Gastroesophageal sphincter (tissue), 4 donors: ENCODE data around the gene C14orf180. TPM values are rescaled to one million over a fixed set of nuclear protein-coding genes. Genes with fewer than 3 reads are reported as not detected.

ENCODE experiments used
- ATAC-seq: fragments of 150-250 bp; one replicate; pipeline ENCODE4 v1.9.1; 2016; ENCODE audit warnings: mild to moderate bottlenecking, moderate library complexity
- H3K27ac ChIP-seq, 4 donors: fragments of 200-600 bp; sonication (generic) in 3 of 4; 1 replicate in 3 of 4; 2 replicates in 1 of 4; pipeline ENCODE4 v1.5.1; 2016 to 2019
- H3K27me3 ChIP-seq: fragments of 200-600 bp; sonication (generic); one replicate; pipeline ENCODE4 v1.5.1; 2019
- H3K36me3 ChIP-seq, 2 donors: fragments of 200-600 bp; sonication (generic); one replicate each; pipeline ENCODE4 v1.5.1; 2019; ENCODE audit warnings: control low read depth in 1 of 2
- H3K4me1 ChIP-seq, 3 donors: fragments of 200-600 bp; sonication (generic); 1 replicate in 2 of 3; 2 replicates in 1 of 3; pipeline ENCODE4 v1.5.1; 2016 to 2019; ENCODE audit warnings: control low read depth in 2 of 3
- H3K4me3 ChIP-seq, 2 donors: fragments of 200-600 bp; sonication (generic); one replicate each; pipeline ENCODE4 v1.5.1; 2019; ENCODE audit warnings: mild to moderate bottlenecking in 1 of 2, moderate library complexity in 1 of 2
- H3K9me3 ChIP-seq, 3 donors: fragments of 200-600 bp; sonication (generic); one replicate each; pipeline ENCODE4 v1.5.1; 2017 to 2019; ENCODE audit warnings: control low read depth in 2 of 3
- CTCF ChIP-seq, 4 experiments: fragments of 200-600 bp in 2 of 4; fragments of 450-650 bp in 2 of 4; sonication (generic) in 1 of 4; IDR thresholded peaks; one replicate each; pipeline ENCODE4 v1.5.1; 2017 to 2019; ENCODE audit warnings: antibody characterized with exemption in 4 of 4, mild to moderate bottlenecking in 2 of 4, moderate library complexity in 2 of 4
- EP300 ChIP-seq: sonication (generic); formaldehyde crosslinking; IDR thresholded peaks from one replicate; pipeline ENCODE4 v1.6.1; 2017; ENCODE audit warnings: antibody characterized with exemption, mild to moderate bottlenecking
- POLR2A ChIP-seq, 2 donors: fragments of 450-650 bp; IDR thresholded peaks; one replicate each; pipeline ENCODE4 v1.6.1; 2017; ENCODE audit warnings: antibody characterized with exemption in 2 of 2, mild to moderate bottlenecking in 2 of 2, moderate library complexity in 1 of 2
- POLR2AphosphoS5 ChIP-seq: sonication (generic); formaldehyde crosslinking; IDR thresholded peaks from one replicate; pipeline ENCODE4 v1.6.1; 2017; ENCODE audit warnings: antibody characterized with exemption
- WGBS, 2 donors: methylation state at CpG; one replicate each; pipeline ENCODE4 v1.1.5; 2018; ENCODE audit warnings: low coverage in 1 of 2; 5-methylcytosine and 5-hydroxymethylcytosine counted together
- total RNA-seq, 4 donors: library from RNA; depleted of rRNA; stranded (reverse); fragments of >200 nt; gene quantifications; one replicate each; pipeline ENCODE4 v1.1.0, GENCODE V29; 2016

Gene C14orf180
- total RNA-seq, 4 donors from 2014 or later = 0.54 to 0.78 TPM; not detected in 2

- Histone ChIP-seq H3K9me3 (no peaks in the 10 kb centered on the region), H3K27ac (no peak overlapping the region), H3K36me3 (no peaks in the 10 kb centered on the region), H3K4me1 (peaks cover 0 to 8% (median 2%) of the 10 kb centered on the region in 3 donors), H3K4me3 (no peak overlapping the region), H3K27me3 (peaks cover 73% of the 10 kb centered on the region)
- 85 to 100% methylated on average over 2 to 4 of the region's 15 CpGs for WGBS, 2 donors
- ATAC-seq = no peak
- TF ChIP-seq POLR2AphosphoS5 (no peak), EP300 (no peak)
Measured at GRCh38 chr14:104559028-104559803, 20.3 kb upstream of the C14orf180 start.

GRCh38 chr14:104559804-104560585 is 19.6 kb upstream of the C14orf180 start:
- no peaks in the 10 kb centered on the region for H3K36me3 ChIP-seq
- H3K27me3 ChIP-seq = peaks cover 73% of the 10 kb centered on the region
- WGBS, 2 donors = 77 to 80% methylated on average over 1 to 8 of the region's 21 CpGs
- no peaks in the 10 kb centered on the region for H3K9me3 ChIP-seq
- no peak overlapping the region for H3K4me3 ChIP-seq
- ATAC-seq = no peak
- TF ChIP-seq POLR2AphosphoS5 (no peak), CTCF (IDR thresholded peaks at IDR 0.05) (no peak), EP300 (no peak), POLR2A (IDR thresholded peaks at IDR 0.05) (no peak)
- no peak overlapping the region for H3K27ac ChIP-seq
- H3K4me1 ChIP-seq = peaks cover 0 to 12% (median 3%) of the 10 kb centered on the region in 3 donors

- no peak for ATAC-seq
- H3K4me3 ChIP-seq = no peak overlapping the region
- H3K27me3 ChIP-seq = peaks cover 73% of the 10 kb centered on the region
- H3K9me3 ChIP-seq = no peaks in the 10 kb centered on the region
- TF ChIP-seq POLR2A (IDR thresholded peaks at IDR 0.05) (no peak), EP300 (no peak), CTCF (IDR thresholded peaks at IDR 0.05) (no peak), POLR2AphosphoS5 (no peak)
- no peaks in the 10 kb centered on the region for H3K36me3 ChIP-seq
- H3K4me1 ChIP-seq = peaks cover 0 to 12% (median 3%) of the 10 kb centered on the region in 3 donors
- WGBS, 2 donors = 100% methylated on average over 1 of the region's 3 CpGs; no CpG with 5 or more reads in 1 of the 2 donors
- H3K27ac ChIP-seq = no peak overlapping the region
Measured at GRCh38 chr14:104560586-104560945, 19.0 kb upstream of the C14orf180 start.

- ATAC-seq = no peak
- Histone ChIP-seq H3K4me1 (peaks cover 0 to 12% (median 3%) of the 10 kb centered on the region in 3 donors), H3K4me3 (no peak overlapping the region), H3K9me3 (no peaks in the 10 kb centered on the region), H3K27ac (no peak overlapping the region), H3K27me3 (peaks cover 73% of the 10 kb centered on the region), H3K36me3 (no peaks in the 10 kb centered on the region)
- TF ChIP-seq CTCF (IDR thresholded peaks at IDR 0.05) (no peak), POLR2AphosphoS5 (no peak), EP300 (no peak), POLR2A (IDR thresholded peaks at IDR 0.05) (no peak)
- WGBS, 2 donors = 40% methylated on average over 1 of the region's 17 CpGs; no CpG with 5 or more reads in 1 of the 2 donors
Measured at GRCh38 chr14:104561124-104561557, 18.4 kb upstream of the C14orf180 start.

GRCh38 chr14:104561632-104562495 is 17.7 kb upstream of the C14orf180 start:
- no peak overlapping the region for H3K27ac ChIP-seq
- ATAC-seq = no peak

More at GRCh38 chr14:104561632-104562495, 17.7 kb upstream of the C14orf180 start:
- 67 to 74% methylated on average over 4 to 8 of the region's 23 CpGs for WGBS, 2 donors
- Histone ChIP-seq H3K4me3 (no peak overlapping the region), H3K36me3 (no peaks in the 10 kb centered on the region), H3K9me3 (no peaks in the 10 kb centered on the region), H3K27me3 (peaks cover 73% of the 10 kb centered on the region), H3K4me1 (peaks cover 0 to 12% (median 3%) of the 10 kb centered on the region in 3 donors)
- TF ChIP-seq CTCF (IDR thresholded peaks at IDR 0.05) (no peak), EP300 (no peak), POLR2AphosphoS5 (no peak), POLR2A (IDR thresholded peaks at IDR 0.05) (no peak)
